Stomach (tissue), 4 donors: ENCODE results near the gene ELOB.

Experiments
- EP300 ChIP-seq: sonication (generic); formaldehyde crosslinking; IDR thresholded peaks from one replicate; pipeline ENCODE4 v1.6.1; 2017; ENCODE audit warnings: antibody characterized with exemption
- POLR2A ChIP-seq, 4 donors: fragments of 450-650 bp; IDR thresholded peaks; one replicate each; pipeline ENCODE4 v1.6.1; 2016; ENCODE audit warnings: antibody characterized with exemption in 4 of 4, control low read depth in 2 of 4, mild to moderate bottlenecking in 1 of 4, moderate library complexity in 1 of 4
- POLR2AphosphoS5 ChIP-seq, 3 donors: sonication (generic); formaldehyde crosslinking; IDR thresholded peaks; one replicate each; pipeline ENCODE4 v1.6.1; 2016; ENCODE audit warnings: antibody characterized with exemption in 3 of 3
- TF ChIP-seq, protein P1 (sequence below), 7 experiments: fragments of 450-650 bp in 4 of 7; fragments of 200-600 bp in 3 of 7; sonication (generic) in 3 of 7; IDR thresholded peaks; one replicate each; pipeline ENCODE4 v1.5.1; 2016 to 2019; ENCODE audit warnings: antibody characterized with exemption in 7 of 7, control low read depth in 2 of 7, mild to moderate bottlenecking in 1 of 7

DNA sequence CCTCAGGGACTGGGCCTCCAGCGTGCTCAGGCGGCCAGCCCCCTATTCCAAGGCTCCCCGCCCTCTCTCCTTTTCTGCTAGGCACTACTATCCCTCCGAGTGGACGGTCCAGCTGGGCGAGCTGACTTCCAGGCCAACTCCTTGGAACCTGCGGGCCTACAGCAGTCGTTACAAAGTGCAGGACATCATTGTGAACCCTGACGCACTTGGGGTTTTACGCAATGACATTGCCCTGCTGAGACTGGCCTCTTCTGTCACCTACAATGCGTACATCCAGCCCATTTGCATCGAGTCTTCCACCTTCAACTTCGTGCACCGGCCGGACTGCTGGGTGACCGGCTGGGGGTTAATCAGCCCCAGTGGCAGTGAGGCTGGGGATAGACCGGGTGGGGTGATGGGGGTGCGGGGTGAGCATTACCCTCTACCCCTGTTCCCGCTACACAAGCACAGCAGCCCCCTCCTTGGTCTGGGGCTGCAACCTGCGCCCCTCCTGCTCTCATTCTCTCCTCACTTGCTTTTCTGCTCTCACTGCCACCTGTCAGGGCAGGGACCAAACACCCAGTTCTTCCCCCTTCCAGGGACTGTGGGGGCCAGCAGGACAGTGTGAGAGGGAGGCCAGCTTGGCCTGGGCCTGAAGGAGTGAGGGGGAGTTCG is 22.3 kb upstream of the ELOB start:
- no peak for TF ChIP-seq POLR2A (IDR thresholded peaks at IDR 0.05)
- TF ChIP-seq, protein P1, sequence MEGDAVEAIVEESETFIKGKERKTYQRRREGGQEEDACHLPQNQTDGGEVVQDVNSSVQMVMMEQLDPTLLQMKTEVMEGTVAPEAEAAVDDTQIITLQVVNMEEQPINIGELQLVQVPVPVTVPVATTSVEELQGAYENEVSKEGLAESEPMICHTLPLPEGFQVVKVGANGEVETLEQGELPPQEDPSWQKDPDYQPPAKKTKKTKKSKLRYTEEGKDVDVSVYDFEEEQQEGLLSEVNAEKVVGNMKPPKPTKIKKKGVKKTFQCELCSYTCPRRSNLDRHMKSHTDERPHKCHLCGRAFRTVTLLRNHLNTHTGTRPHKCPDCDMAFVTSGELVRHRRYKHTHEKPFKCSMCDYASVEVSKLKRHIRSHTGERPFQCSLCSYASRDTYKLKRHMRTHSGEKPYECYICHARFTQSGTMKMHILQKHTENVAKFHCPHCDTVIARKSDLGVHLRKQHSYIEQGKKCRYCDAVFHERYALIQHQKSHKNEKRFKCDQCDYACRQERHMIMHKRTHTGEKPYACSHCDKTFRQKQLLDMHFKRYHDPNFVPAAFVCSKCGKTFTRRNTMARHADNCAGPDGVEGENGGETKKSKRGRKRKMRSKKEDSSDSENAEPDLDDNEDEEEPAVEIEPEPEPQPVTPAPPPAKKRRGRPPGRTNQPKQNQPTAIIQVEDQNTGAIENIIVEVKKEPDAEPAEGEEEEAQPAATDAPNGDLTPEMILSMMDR (IDR thresholded peaks at IDR 0.05) = no peak
- TF ChIP-seq POLR2AphosphoS5 (IDR thresholded peaks at IDR 0.05) = no peak
- no peak for TF ChIP-seq EP300
